GM23248 (cell line): Measurements from ENCODE around the gene C16orf89.

Experiments
- EZH2 ChIP-seq: fragments of 200-600 bp; sonication (generic); IDR thresholded peaks from 2 replicates; pipeline ENCODE4 v1.6.1; 2018; ENCODE audit warnings: antibody characterized with exemption, mild to moderate bottlenecking; ENCODE audit not compliant: insufficient read depth, poor library complexity, severe bottlenecking
- EZH2phosphoT487 ChIP-seq: fragments of 200-600 bp; sonication (generic); IDR thresholded peaks from 2 replicates; pipeline ENCODE4 v1.6.1; 2018; ENCODE audit warnings: antibody characterized with exemption, moderate library complexity, mild to moderate bottlenecking, low read depth; ENCODE audit not compliant: insufficient read depth

GRCh38 chr16:5020551-5020950 is 45.2 kb downstream of the C16orf89 start:
- TF ChIP-seq EZH2phosphoT487 (no peak), EZH2 (no peak)
